BLaER1 (cell line): Measurements from ENCODE around the gene PAX4.
"Not testable (repeated sequence)": the region's sequence is repeated elsewhere in the genome, so short reads cannot be mapped to it uniquely, and the experiment has no call there.

Experiments used
- H3K27ac ChIP-seq: shearing (Covaris generic); formaldehyde crosslinking; 2 replicates; pipeline ENCODE4 v1.8.1; 2022
- H3K27me3 ChIP-seq: shearing (Covaris generic); formaldehyde crosslinking; 2 replicates; pipeline ENCODE4 v1.8.1; 2022
- H3K36me3 ChIP-seq: shearing (Covaris generic); formaldehyde crosslinking; 2 replicates; pipeline ENCODE4 v1.8.1; 2022
- H3K4me1 ChIP-seq: shearing (Covaris generic); formaldehyde crosslinking; 2 replicates; pipeline ENCODE4 v1.8.1; 2022
- H3K4me2 ChIP-seq: shearing (Covaris generic); formaldehyde crosslinking; 2 replicates; pipeline ENCODE4 v1.8.1; 2022
- H3K4me3 ChIP-seq: shearing (Covaris generic); formaldehyde crosslinking; 2 replicates; pipeline ENCODE4 v1.8.1; 2022
- H3K9ac ChIP-seq: shearing (Covaris generic); formaldehyde crosslinking; 2 replicates; pipeline ENCODE4 v1.8.1; 2022
- H3K9me3 ChIP-seq: shearing (Covaris generic); formaldehyde crosslinking; 2 replicates; pipeline ENCODE4 v1.8.1; 2022
- H4K20me1 ChIP-seq: shearing (Covaris generic); formaldehyde crosslinking; 2 replicates; pipeline ENCODE4 v1.8.1; 2022
- Cebpa-rat ChIP-seq: shearing (Covaris generic); IDR thresholded peaks from 2 replicates; pipeline ENCODE4 v1.8.1; 2022

The PAX4 gene

GRCh38 chr7:127571741-127572505, 46.0 kb downstream of the PAX4 start:
- no peak for TF ChIP-seq Cebpa-rat
- Histone ChIP-seq H3K4me1 (no peaks in the 10 kb centered on the region), H4K20me1 (no peaks in the 10 kb centered on the region), H3K9me3 (no peaks in the 10 kb centered on the region), H3K27me3 (no peaks in the 10 kb centered on the region), H3K4me3 (no peak overlapping the region), H3K9ac (no peak overlapping the region), H3K4me2 (no peak overlapping the region), H3K36me3 (peaks cover 3% of the 10 kb centered on the region; the same call in 1 of the 2 replicates), H3K27ac (no peak overlapping the region)

- not testable (repeated sequence) for H3K4me1 ChIP-seq, H3K36me3 ChIP-seq, H3K4me3 ChIP-seq, H3K27ac ChIP-seq, H3K9ac ChIP-seq, H3K27me3 ChIP-seq, H3K9me3 ChIP-seq, H4K20me1 ChIP-seq, H3K4me2 ChIP-seq
These were observed 49.9 kb downstream of the PAX4 start for GRCh38 chr7:127568034-127568433.

- no peaks in the 10 kb centered on the region for H3K27me3 ChIP-seq
- no peaks in the 10 kb centered on the region for H3K36me3 ChIP-seq
- no peak overlapping the region for H3K9ac ChIP-seq
- no peaks in the 10 kb centered on the region for H4K20me1 ChIP-seq
- no peak for TF ChIP-seq Cebpa-rat
- no peak overlapping the region for H3K4me2 ChIP-seq
- H3K9me3 ChIP-seq, result 0 out of 2 replicates have a peak, but pooled peaks cover 6% of the 10 kb centered on the region
- no peak overlapping the region for H3K4me3 ChIP-seq
- no peak overlapping the region for H3K27ac ChIP-seq
- no peaks in the 10 kb centered on the region for H3K4me1 ChIP-seq
These were observed 51.7 kb downstream of the PAX4 start for GRCh38 chr7:127566242-127566641.
